ENCODE measurements around the gene B3GNT3. TPM values are rescaled to one million over a fixed set of nuclear protein-coding genes. Genes with fewer than 3 reads are reported as not detected.

The B3GNT3 gene
- total RNA-seq (2022; extraction: Qiagen RNA extraction; ENCODE audit: low read depth) = 3.2 to 4.3 TPM (median 3.9 TPM) in 5 replicates

GRCh38 chr19:17794731-17795494 lies at the start of gene B3GNT3:
Gene B3GNT3, plus strand, starts transcription at chr19:17795138. Its CDS starts 12,670 bp downstream, at chr19:17807808.

GRCh38 chr19:17751103-17751911 lies 43.6 kb upstream of the B3GNT3 start, which contains the start of gene FCHO1:
Gene FCHO1, plus strand, starts transcription at chr19:17751477. Its CDS starts 3,688 bp downstream, at chr19:17755165.

GRCh38 chr19:17821190-17821589 lies 26.3 kb downstream of the B3GNT3 start, which contains the start of gene INSL3:
Gene INSL3, minus strand, starts transcription at chr19:17821519. Its CDS starts 13 bp downstream, at chr19:17821506.

GRCh38 chr19:17847538-17848366 lies 52.8 kb downstream of the B3GNT3 start, which contains the start of gene JAK3:
Gene JAK3, minus strand, starts transcription at chr19:17847982. Its CDS starts 3,565 bp downstream, at chr19:17844417.

GRCh38 chr19:17859533-17860330 lies 64.8 kb downstream of the B3GNT3 start, which contains the start of gene RPL18A:
Gene RPL18A, plus strand, starts transcription at chr19:17859910. Its CDS starts 47 bp downstream, at chr19:17859957.

Other genes starting within 250 kb of the B3GNT3 start
- 61.6 to 80.3 TPM (median 73.3 TPM) in 5 replicates for gene COLGALT1, start 239.5 kb upstream of the B3GNT3 start, total RNA-seq (2022; extraction: Qiagen RNA extraction; ENCODE audit: low read depth)
- 1.6 to 2.2 TPM (median 1.8 TPM) in 5 replicates for gene UNC13A, start 106.8 kb upstream of the B3GNT3 start, total RNA-seq (2022; extraction: Qiagen RNA extraction; ENCODE audit: low read depth)
- gene MAP1S, start 75.7 kb upstream of the B3GNT3 start, total RNA-seq (2022; extraction: Qiagen RNA extraction; ENCODE audit: low read depth) = 26.1 to 33.6 TPM (median 30.2 TPM) in 5 replicates
- gene FCHO1, start 43.7 kb upstream of the B3GNT3 start, total RNA-seq (2022; extraction: Qiagen RNA extraction; ENCODE audit: low read depth) = 16.5 to 22.2 TPM (median 19.9 TPM) in 5 replicates
- 0.30 to 0.59 TPM (median 0.52 TPM) in 5 replicates for gene INSL3, start 26.4 kb downstream of the B3GNT3 start, total RNA-seq (2022; extraction: Qiagen RNA extraction; ENCODE audit: low read depth)
- gene JAK3, start 52.8 kb downstream of the B3GNT3 start, total RNA-seq (2022; extraction: Qiagen RNA extraction; ENCODE audit: low read depth) = 0.20 to 0.43 TPM (median 0.26 TPM) in 5 replicates
- 2,010 to 2,240 TPM (median 2,067 TPM) in 5 replicates for gene RPL18A, start 64.8 kb downstream of the B3GNT3 start, total RNA-seq (2022; extraction: Qiagen RNA extraction; ENCODE audit: low read depth)
- gene SLC5A5, start 76.8 kb downstream of the B3GNT3 start, total RNA-seq (2022; extraction: Qiagen RNA extraction; ENCODE audit: low read depth) = 0.13 to 0.24 TPM (median 0.13 TPM) in 5 replicates
- 87.8 to 113 TPM (median 92.8 TPM) in 5 replicates for gene CCDC124, start 137.9 kb downstream of the B3GNT3 start, total RNA-seq (2022; extraction: Qiagen RNA extraction; ENCODE audit: low read depth)
- 0.22 to 0.76 TPM (median 0.63 TPM) in 5 replicates for gene KCNN1, start 172.0 kb downstream of the B3GNT3 start, total RNA-seq (2022; extraction: Qiagen RNA extraction; ENCODE audit: low read depth)
- gene ARRDC2, start 213.0 kb downstream of the B3GNT3 start, total RNA-seq (2022; extraction: Qiagen RNA extraction; ENCODE audit: low read depth) = 21.0 to 28.4 TPM (median 25.9 TPM) in 5 replicates

Measured in A549 treated with DMSO at 1 μM for 4 hours (cell line).